ENCODE data around the gene WDFY4.

WDFY4 gene

GRCh38 chr10:48769706-48770435 lies 85.2 kb downstream of the WDFY4 start:
- H3K4me1 Mint-ChIP-seq = no peaks in the 10 kb centered on the region

GRCh38 chr10:48770561-48771089 lies 86.0 kb downstream of the WDFY4 start:
- H3K4me1 Mint-ChIP-seq = no peaks in the 10 kb centered on the region
- H3K27me3 Mint-ChIP-seq = peaks cover 12% of the 10 kb centered on the region
- H3K4me3 Mint-ChIP-seq = no peak overlapping the region
- ATAC-seq (replicated peaks; ENCODE audit: extremely low read depth, poor library complexity, severe bottlenecking) (no peak), DNase-seq (ENCODE audit: low spot score in 2 of 2) (no peak)
- no peaks in the 10 kb centered on the region for H3K36me3 Mint-ChIP-seq (ENCODE audit: insufficient read depth)
- no peaks in the 10 kb centered on the region for H3K9me3 Mint-ChIP-seq
- H3K27ac Mint-ChIP-seq (ENCODE audit: low read depth) = no peak overlapping the region

More at GRCh38 chr10:48769706-48770435, 85.2 kb downstream of the WDFY4 start:
- H3K27ac Mint-ChIP-seq (ENCODE audit: low read depth) = no peak overlapping the region
- no peaks in the 10 kb centered on the region for H3K9me3 Mint-ChIP-seq
- no peak for ATAC-seq (replicated peaks; ENCODE audit: extremely low read depth, poor library complexity, severe bottlenecking)
- peaks cover 7% of the 10 kb centered on the region for H3K27me3 Mint-ChIP-seq
- H3K4me3 Mint-ChIP-seq = no peak overlapping the region
- no peaks in the 10 kb centered on the region for H3K36me3 Mint-ChIP-seq (ENCODE audit: insufficient read depth)
- no peak for DNase-seq (ENCODE audit: low spot score in 2 of 2)

- Mint-ChIP-seq H3K9me3 (no peaks in the 10 kb centered on the region), H3K36me3 (ENCODE audit: insufficient read depth) (no peaks in the 10 kb centered on the region), H3K27me3 (peaks cover 12% of the 10 kb centered on the region), H3K27ac (ENCODE audit: low read depth) (no peak overlapping the region), H3K4me1 (no peaks in the 10 kb centered on the region), H3K4me3 (no peak overlapping the region)
- no peak for ATAC-seq (replicated peaks; ENCODE audit: extremely low read depth, poor library complexity, severe bottlenecking)
- DNase-seq (ENCODE audit: low spot score in 2 of 2) = no peak
These were observed 86.6 kb downstream of the WDFY4 start for GRCh38 chr10:48771234-48771633.

GRCh38 chr10:48772059-48772458 lies 87.4 kb downstream of the WDFY4 start:
- H3K27me3 Mint-ChIP-seq = peaks cover 12% of the 10 kb centered on the region
- no peak overlapping the region for H3K4me3 Mint-ChIP-seq
- H3K9me3 Mint-ChIP-seq = no peaks in the 10 kb centered on the region
- no peak overlapping the region for H3K27ac Mint-ChIP-seq (ENCODE audit: low read depth)
- H3K36me3 Mint-ChIP-seq (ENCODE audit: insufficient read depth) = no peaks in the 10 kb centered on the region
- DNase-seq (ENCODE audit: low spot score in 2 of 2) (no peak), ATAC-seq (replicated peaks; ENCODE audit: extremely low read depth, poor library complexity, severe bottlenecking) (no peak)
- no peaks in the 10 kb centered on the region for H3K4me1 Mint-ChIP-seq

GRCh38 chr10:48773580-48773979 lies 88.9 kb downstream of the WDFY4 start:
- ATAC-seq (replicated peaks; ENCODE audit: extremely low read depth, poor library complexity, severe bottlenecking) = no peak
- H3K4me1 Mint-ChIP-seq = no peaks in the 10 kb centered on the region
- peaks cover 12% of the 10 kb centered on the region for H3K27me3 Mint-ChIP-seq
- no peak for DNase-seq (ENCODE audit: low spot score in 2 of 2)
- no peak overlapping the region for H3K27ac Mint-ChIP-seq (ENCODE audit: low read depth)
- no peaks in the 10 kb centered on the region for H3K36me3 Mint-ChIP-seq (ENCODE audit: insufficient read depth)
- H3K9me3 Mint-ChIP-seq = no peaks in the 10 kb centered on the region
- no peak overlapping the region for H3K4me3 Mint-ChIP-seq

- ATAC-seq (replicated peaks; ENCODE audit: extremely low read depth, poor library complexity, severe bottlenecking) (no peak), DNase-seq (ENCODE audit: low spot score in 2 of 2) (no peak)
- Mint-ChIP-seq H3K36me3 (ENCODE audit: insufficient read depth) (no peaks in the 10 kb centered on the region), H3K9me3 (no peaks in the 10 kb centered on the region), H3K27ac (ENCODE audit: low read depth) (no peak overlapping the region), H3K27me3 (peaks cover 12% of the 10 kb centered on the region), H3K4me3 (no peak overlapping the region), H3K4me1 (no peaks in the 10 kb centered on the region)
These were observed 89.9 kb downstream of the WDFY4 start for GRCh38 chr10:48774416-48775205.

GRCh38 chr10:48775206-48775517 lies 90.5 kb downstream of the WDFY4 start:
- Mint-ChIP-seq H3K27ac (ENCODE audit: low read depth) (no peak overlapping the region), H3K4me1 (no peaks in the 10 kb centered on the region), H3K36me3 (ENCODE audit: insufficient read depth) (no peaks in the 10 kb centered on the region)

GRCh38 chr10:48776005-48776522 lies 91.4 kb downstream of the WDFY4 start:
- no peaks in the 10 kb centered on the region for H3K9me3 Mint-ChIP-seq
- H3K4me3 Mint-ChIP-seq = no peak overlapping the region
- H3K27me3 Mint-ChIP-seq = peaks cover 12% of the 10 kb centered on the region
- H3K4me1 Mint-ChIP-seq = no peaks in the 10 kb centered on the region
- DNase-seq (ENCODE audit: low spot score in 2 of 2) (no peak), ATAC-seq (replicated peaks; ENCODE audit: extremely low read depth, poor library complexity, severe bottlenecking) (no peak)
- H3K36me3 Mint-ChIP-seq (ENCODE audit: insufficient read depth) = no peaks in the 10 kb centered on the region
- H3K27ac Mint-ChIP-seq (ENCODE audit: low read depth) = no peak overlapping the region

More at GRCh38 chr10:48775206-48775517, 90.5 kb downstream of the WDFY4 start:
- no peaks in the 10 kb centered on the region for H3K9me3 Mint-ChIP-seq
- ATAC-seq (replicated peaks; ENCODE audit: extremely low read depth, poor library complexity, severe bottlenecking) (no peak), DNase-seq (ENCODE audit: low spot score in 2 of 2) (no peak)
- peaks cover 12% of the 10 kb centered on the region for H3K27me3 Mint-ChIP-seq
- H3K4me3 Mint-ChIP-seq = no peak overlapping the region

GRCh38 chr10:48776528-48776927 lies 91.9 kb downstream of the WDFY4 start:
- Mint-ChIP-seq H3K27me3 (peaks cover 12% of the 10 kb centered on the region), H3K9me3 (no peaks in the 10 kb centered on the region), H3K27ac (ENCODE audit: low read depth) (no peak overlapping the region), H3K4me1 (no peaks in the 10 kb centered on the region), H3K4me3 (no peak overlapping the region), H3K36me3 (ENCODE audit: insufficient read depth) (no peaks in the 10 kb centered on the region)
- DNase-seq (ENCODE audit: low spot score in 2 of 2) (no peak), ATAC-seq (replicated peaks; ENCODE audit: extremely low read depth, poor library complexity, severe bottlenecking) (no peak)

GRCh38 chr10:48777110-48777509 lies 92.4 kb downstream of the WDFY4 start:
- Mint-ChIP-seq H3K4me3 (no peak overlapping the region), H3K9me3 (no peaks in the 10 kb centered on the region), H3K27ac (ENCODE audit: low read depth) (no peak overlapping the region), H3K4me1 (no peaks in the 10 kb centered on the region), H3K27me3 (peaks cover 12% of the 10 kb centered on the region), H3K36me3 (ENCODE audit: insufficient read depth) (no peaks in the 10 kb centered on the region)
- no peak for DNase-seq (ENCODE audit: low spot score in 2 of 2)
- ATAC-seq (replicated peaks; ENCODE audit: extremely low read depth, poor library complexity, severe bottlenecking) = no peak

- no peaks in the 10 kb centered on the region for H3K9me3 Mint-ChIP-seq
- H3K27me3 Mint-ChIP-seq = peaks cover 12% of the 10 kb centered on the region
- no peak overlapping the region for H3K4me3 Mint-ChIP-seq
- ATAC-seq (replicated peaks; ENCODE audit: extremely low read depth, poor library complexity, severe bottlenecking) = no peak
- H3K27ac Mint-ChIP-seq (ENCODE audit: low read depth) = no peak overlapping the region
- H3K36me3 Mint-ChIP-seq (ENCODE audit: insufficient read depth) = no peaks in the 10 kb centered on the region
- no peak for DNase-seq (ENCODE audit: low spot score in 2 of 2)
- H3K4me1 Mint-ChIP-seq = no peaks in the 10 kb centered on the region
These were observed 93.7 kb downstream of the WDFY4 start for GRCh38 chr10:48778193-48778857.

- ATAC-seq (replicated peaks; ENCODE audit: extremely low read depth, poor library complexity, severe bottlenecking) = no peak
- peaks cover 12% of the 10 kb centered on the region for H3K27me3 Mint-ChIP-seq
- H3K4me1 Mint-ChIP-seq = no peaks in the 10 kb centered on the region
- no peak overlapping the region for H3K27ac Mint-ChIP-seq (ENCODE audit: low read depth)
- no peak overlapping the region for H3K4me3 Mint-ChIP-seq
- no peak for DNase-seq (ENCODE audit: low spot score in 2 of 2)
- no peaks in the 10 kb centered on the region for H3K9me3 Mint-ChIP-seq
- no peaks in the 10 kb centered on the region for H3K36me3 Mint-ChIP-seq (ENCODE audit: insufficient read depth)
These were observed 94.4 kb downstream of the WDFY4 start for GRCh38 chr10:48779077-48779476.
